Right cardiac atrium (tissue), 5 donors: ENCODE data around the gene ACOX1. TPM values are rescaled to one million over a fixed set of nuclear protein-coding genes. Genes with fewer than 3 reads are reported as not detected.

Source experiments
- ATAC-seq, 2 donors: fragments of 200-7000 bp; cut with Tn5 transposase; one replicate each; pipeline versions ENCODE4 v1.8.0 to v1.9.1; 2020; ENCODE audit warnings: moderate library complexity in 2 of 2, mild to moderate bottlenecking in 1 of 2
- DNase-seq, 3 donors: peaks; one replicate each; pipeline ENCODE4 v3.0.0-alpha.2; 2020
- H3K27ac ChIP-seq: one replicate; pipeline ENCODE4 v1.5.1; 2013; ENCODE audit warnings: mild to moderate bottlenecking, low read length, control low read depth, moderate library complexity
- H3K27me3 ChIP-seq: one replicate; pipeline ENCODE4 v1.6.1; 2013; ENCODE audit not compliant: control insufficient read depth, insufficient read depth
- H3K4me1 ChIP-seq: one replicate; pipeline ENCODE4 v1.6.1; 2013; ENCODE audit warnings: low read length; ENCODE audit not compliant: control insufficient read depth, insufficient read depth
- H3K4me3 ChIP-seq: one replicate; pipeline ENCODE4 v1.5.1; 2013; ENCODE audit warnings: low read length, control low read depth
- H3K9me3 ChIP-seq: one replicate; pipeline ENCODE4 v1.6.1; 2013; ENCODE audit warnings: low read length; ENCODE audit not compliant: control insufficient read depth
- WGBS: extraction: QIAGEN DNeasy Blood & Tissue Kit; methylation state at CpG from one replicate; pipeline ENCODE4 v1.1.7; 2013; 5-methylcytosine and 5-hydroxymethylcytosine counted together
- intact Hi-C, 4 donors: fragments of 100-400 bp; cut with DNase I; formaldehyde crosslinking; loops; one replicate each; pipeline versions ENCODE4 v1.11.0 to v1.14.0; 2022 to 2023
- polyA plus RNA-seq: library from polyadenylated mRNA; stranded (reverse); fragments of 200-250 nt; gene quantifications from one replicate; pipeline ENCODE4 v1.2.3, GENCODE V29; 2013
- total RNA-seq, 4 donors: library from RNA; stranded (reverse); fragmentation: NEBNext Ultra II Directional; extraction: Animal tissue kit (Norgen Biotek cat#: 25700); gene quantifications; one replicate each; pipeline ENCODE4 v1.2.1, GENCODE V29; 2021
- donor health status: healthy with polysubstance abuse.
- donor health status: DM: no; HTN: yes; CAD: no.
- donor health status: DM: no; HTN: no; CAD: no.
- donor health status: DM: no; HTN: yes; CAD: no; lungs with severe emphysema.
- donor health status: DM: yes; HTN: yes; CAD: no.

Gene ACOX1
- total and polyA plus RNA-seq, 5 donors: 18.7 to 67.5 (median 59.9) TPM

- H3K9me3 ChIP-seq: no peaks in the 10 kb centered on the region
- no peak for ATAC-seq
- intact Hi-C loops: loop anchor here in 2 of 4 donors (10.0 kb wide), 2 partner anchors 113 to 133 kb away; partner anchors contain the start of genes GALK1 (in 1 of the 2) and UNK (in 1 of the 2)
- H3K27ac ChIP-seq: peak overlapping the region; percentile 46
- H3K27me3 ChIP-seq: no peaks in the 10 kb centered on the region
- no peak overlapping the region for H3K4me3 ChIP-seq
- H3K4me1 ChIP-seq: no peaks in the 10 kb centered on the region
- DNase-seq: peak; percentile 58 to 64 (median 60)
- WGBS: 50% methylated on average over 37 of the region's 37 CpGs
Measured at GRCh38 chr17:75897160-75898019, 81.6 kb downstream of the ACOX1 start.

- intact Hi-C loops: loop anchor here in 2 of 4 donors (10.0 kb wide), 2 partner anchors 112 to 132 kb away; partner anchors contain the start of genes GALK1 (in 1 of the 2) and UNK (in 1 of the 2)
- Histone ChIP-seq H3K4me1 (no peaks in the 10 kb centered on the region), H3K9me3 (no peaks in the 10 kb centered on the region), H3K4me3 (peak within 1 kb of the TSS; percentile 60), H3K27me3 (no peaks in the 10 kb centered on the region), H3K27ac (peak within 1 kb of the TSS; percentile 90)
- DNase-seq (peak; percentile 91 to 96 (median 95)), ATAC-seq (peak; percentile 80 to 87)
- under 1% methylated on average over 102 of the region's 102 CpGs for WGBS
Measured at GRCh38 chr17:75896415-75897159, 82.4 kb downstream of the ACOX1 start, which contains the start of gene TRIM65. Gene TRIM65, minus strand, starts transcription at chr17:75896951. Its CDS starts 14 bp downstream, at chr17:75896937.

- ATAC-seq: peak in 1 of 2 donors; percentile 1
- DNase-seq: peak in 2 of 3 donors; percentile 55 to 60
- Histone ChIP-seq H3K27ac (no peak overlapping the region), H3K4me3 (peak overlapping the region; percentile 60), H3K9me3 (no peaks in the 10 kb centered on the region), H3K4me1 (no peaks in the 10 kb centered on the region), H3K27me3 (no peaks in the 10 kb centered on the region)
- WGBS: 33% methylated on average over 28 of the region's 28 CpGs
- intact Hi-C loops: loop anchor here in 2 of 4 donors (10.0 kb wide), 2 partner anchors 111 to 131 kb away; partner anchors contain the start of genes GALK1 (in 1 of the 2) and UNK (in 1 of the 2)
Measured at GRCh38 chr17:75895370-75896155, 83.4 kb downstream of the ACOX1 start.

- intact Hi-C loops: loop anchor here in 2 of 4 donors (10.0 kb wide), 2 partner anchors 109 to 129 kb away; partner anchors contain the start of genes GALK1 (in 1 of the 2) and UNK (in 1 of the 2)
- Histone ChIP-seq H3K4me3 (no peak overlapping the region), H3K9me3 (no peaks in the 10 kb centered on the region), H3K27ac (no peak overlapping the region), H3K27me3 (no peaks in the 10 kb centered on the region), H3K4me1 (no peaks in the 10 kb centered on the region)
- DNase-seq: peak in 2 of 3 donors; percentile 66
- ATAC-seq: no peak
- WGBS: 77% methylated on average over 22 of the region's 22 CpGs
Measured at GRCh38 chr17:75894049-75894733, 84.8 kb downstream of the ACOX1 start.

GRCh38 chr17:75893305-75894048 is 85.5 kb downstream of the ACOX1 start:
- Histone ChIP-seq H3K4me3 (no peak overlapping the region), H3K27ac (no peak overlapping the region), H3K4me1 (no peaks in the 10 kb centered on the region), H3K9me3 (no peaks in the 10 kb centered on the region), H3K27me3 (no peaks in the 10 kb centered on the region)
- intact Hi-C loops: loop anchor here in 2 of 4 donors (10.0 kb wide), 2 partner anchors 109 to 129 kb away; partner anchors contain the start of genes GALK1 (in 1 of the 2) and UNK (in 1 of the 2)
- 89% methylated on average over 18 of the region's 18 CpGs for WGBS
- DNase-seq (no peak), ATAC-seq (no peak)

GRCh38 chr17:75892556-75893224 is 86.3 kb downstream of the ACOX1 start:
- no peak overlapping the region for H3K4me3 ChIP-seq
- DNase-seq (peak in 1 of 3 donors; percentile 62), ATAC-seq (no peak)
- H3K27me3 ChIP-seq: no peaks in the 10 kb centered on the region
- intact Hi-C loops: loop anchor here in 2 of 4 donors (10.0 kb wide), 2 partner anchors 108 to 128 kb away; partner anchors contain the start of genes GALK1 (in 1 of the 2) and UNK (in 1 of the 2)
- H3K9me3 ChIP-seq: no peaks in the 10 kb centered on the region
- H3K4me1 ChIP-seq: no peaks in the 10 kb centered on the region
- H3K27ac ChIP-seq: no peak overlapping the region
- 89% methylated on average over 16 of the region's 16 CpGs for WGBS

- Histone ChIP-seq H3K9me3 (no peaks in the 10 kb centered on the region), H3K27ac (no peak overlapping the region), H3K4me3 (no peak overlapping the region), H3K27me3 (no peaks in the 10 kb centered on the region), H3K4me1 (no peaks in the 10 kb centered on the region)
- WGBS: 79% methylated on average over 32 of the region's 32 CpGs
- ATAC-seq: no peak
- DNase-seq: no peak
- intact Hi-C loops: loop anchor here in 2 of 4 donors (10.0 kb wide), 2 partner anchors 107 to 127 kb away; partner anchors contain the start of genes GALK1 (in 1 of the 2) and UNK (in 1 of the 2)
Measured at GRCh38 chr17:75891605-75892555, 87.1 kb downstream of the ACOX1 start.
